Neuronal stem cell (in vitro differentiated cells): ENCODE data around the gene EHMT2.
A peak's percentile ranks its signal among the peaks of the same experiment; 100 is the strongest.

Experiments
- DNase-seq: peaks from one replicate; pipeline ENCODE4 v3.0.0-alpha.2; 2013; ENCODE audit warnings: low spot score
- H2AFZ ChIP-seq: one replicate; pipeline ENCODE4 v1.6.1; 2013; ENCODE audit warnings: mild to moderate bottlenecking, low read length, inconsistent platforms
- H2AK5ac ChIP-seq: 2 replicates; pipeline ENCODE4 v1.6.1; 2013; ENCODE audit warnings: low read depth, mild to moderate bottlenecking, inconsistent platforms, low read length, moderate library complexity, mixed read lengths
- H2BK120ac ChIP-seq: 2 replicates; pipeline ENCODE4 v1.6.1; 2013; ENCODE audit warnings: low read depth, mild to moderate bottlenecking, inconsistent platforms, low read length, moderate library complexity, mixed read lengths
- H2BK12ac ChIP-seq: one replicate; pipeline ENCODE4 v1.6.1; 2013; ENCODE audit warnings: low read length, inconsistent platforms
- H2BK15ac ChIP-seq: 2 replicates; pipeline ENCODE4 v1.6.1; 2013; ENCODE audit warnings: mild to moderate bottlenecking, low read length, inconsistent platforms, mixed read lengths
- H2BK5ac ChIP-seq: one replicate; pipeline ENCODE4 v1.6.1; 2013; ENCODE audit warnings: inconsistent platforms, mild to moderate bottlenecking, low read length, moderate library complexity
- H3K14ac ChIP-seq: one replicate; pipeline ENCODE4 v1.6.1; 2013; ENCODE audit warnings: low read length, inconsistent platforms
- H3K18ac ChIP-seq: 2 replicates; pipeline ENCODE4 v1.6.1; 2013; ENCODE audit warnings: low read length, inconsistent platforms
- H3K23ac ChIP-seq: 2 replicates; pipeline ENCODE4 v1.6.1; 2013; ENCODE audit warnings: low read depth, mild to moderate bottlenecking, mixed read lengths, low read length, inconsistent platforms; ENCODE audit not compliant: poor library complexity
- H3K27ac ChIP-seq: replicated peaks from 3 replicates; pipeline ENCODE4 v1.5.1; 2013; ENCODE audit warnings: low read length, inconsistent platforms
- H3K27me3 ChIP-seq, 3 experiments: 2 replicates each; pipeline ENCODE4 v1.6.1; 2013; ENCODE audit warnings: low read length in 3 of 3, mild to moderate bottlenecking in 2 of 3, inconsistent platforms in 1 of 3, low read depth in 1 of 3, mixed read lengths in 1 of 3, moderate library complexity in 1 of 3; ENCODE audit not compliant: control insufficient read depth in 3 of 3, insufficient read depth in 3 of 3
- H3K36me3 ChIP-seq, 2 donors: replicated peaks in 1 of 2; 2 replicates each; pipeline ENCODE4 v1.6.1; 2013; ENCODE audit warnings: low read length in 2 of 2; ENCODE audit not compliant: control insufficient read depth in 2 of 2, insufficient read depth in 2 of 2
- H3K4ac ChIP-seq: 2 replicates; pipeline ENCODE4 v1.6.1; 2013; ENCODE audit warnings: inconsistent platforms, mild to moderate bottlenecking, low read length, moderate library complexity
- H3K4me1 ChIP-seq, 2 donors: 1 replicate in 1 of 2; 2 replicates in 1 of 2; pipeline ENCODE4 v1.6.1; 2013; ENCODE audit warnings: low read length in 2 of 2, low read depth in 1 of 2; ENCODE audit not compliant: control insufficient read depth in 2 of 2, insufficient read depth in 1 of 2
- H3K4me2 ChIP-seq: one replicate; pipeline ENCODE4 v1.6.1; 2013; ENCODE audit warnings: mild to moderate bottlenecking, low read length, inconsistent platforms; ENCODE audit not compliant: insufficient read depth, poor library complexity, severe bottlenecking
- H3K4me3 ChIP-seq, 2 donors: 2 replicates each; pipeline ENCODE4 v1.5.1; 2013; ENCODE audit warnings: low read length in 2 of 2, mild to moderate bottlenecking in 2 of 2, inconsistent platforms in 1 of 2, moderate library complexity in 1 of 2
- H3K79me1 ChIP-seq: one replicate; pipeline ENCODE4 v1.6.1; 2013; ENCODE audit warnings: low read depth, mild to moderate bottlenecking, inconsistent platforms, low read length, moderate library complexity
- H3K9ac ChIP-seq: one replicate; pipeline ENCODE4 v1.6.1; 2013; ENCODE audit warnings: mild to moderate bottlenecking, low read depth, low read length, inconsistent platforms; ENCODE audit not compliant: poor library complexity
- H3K9me3 ChIP-seq, 2 donors: replicated peaks in 1 of 2; 2 replicates each; pipeline versions ENCODE3 to v1.6.1; 2013; ENCODE audit warnings: low read length in 2 of 2, mild to moderate bottlenecking in 2 of 2, inconsistent platforms in 1 of 2, low read depth in 1 of 2, mixed read lengths in 1 of 2, moderate library complexity in 1 of 2; ENCODE audit not compliant: control insufficient read depth in 2 of 2, insufficient read depth in 1 of 2
- H4K8ac ChIP-seq: one replicate; pipeline ENCODE4 v1.6.1; 2013; ENCODE audit warnings: low read depth, mild to moderate bottlenecking, inconsistent platforms, low read length, moderate library complexity
- H4K91ac ChIP-seq: one replicate; pipeline ENCODE4 v1.6.1; 2013; ENCODE audit warnings: low read length, low read depth, mild to moderate bottlenecking, inconsistent platforms; ENCODE audit not compliant: poor library complexity
- WGBS, 2 donors: extraction: QIAGEN DNeasy Blood & Tissue Kit; methylation state at CpG; one replicate each; pipeline ENCODE4 v1.1.7; 2013; ENCODE audit warnings: missing lambda C conversion rate in 2 of 2, mixed read lengths in 1 of 2; ENCODE audit not compliant: insufficient read length in 2 of 2, insufficient replicate concordance in 1 of 2; ENCODE audit errors: extremely low coverage in 2 of 2; 5-methylcytosine and 5-hydroxymethylcytosine counted together

Gene EHMT2

DNA sequence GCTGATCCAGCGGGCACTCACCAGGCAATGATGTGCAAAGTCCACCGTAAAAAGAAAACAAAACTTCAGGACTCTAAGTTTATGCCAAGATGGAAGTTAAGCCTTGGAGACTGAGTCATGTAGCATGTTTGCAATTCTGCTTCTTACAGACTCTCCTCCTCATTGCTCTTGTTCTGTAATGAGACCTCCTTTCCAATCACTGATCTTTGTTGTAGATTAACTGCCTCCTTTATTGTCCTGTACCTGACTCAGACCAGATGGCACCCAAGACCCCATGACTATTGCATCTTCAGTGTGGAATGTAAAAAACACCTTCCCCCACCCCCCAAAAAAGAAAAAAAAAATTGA, 46.0 kb downstream of the EHMT2 start:
- H3K79me1 ChIP-seq, result no peaks in the 10 kb centered on the region
- H3K4ac ChIP-seq, result no peak overlapping the region
- no peak overlapping the region for H2BK12ac ChIP-seq
- no peak overlapping the region for H4K91ac ChIP-seq
- H3K23ac ChIP-seq, result no peak overlapping the region
- no peak overlapping the region for H2BK15ac ChIP-seq
- H2BK5ac ChIP-seq, result no peak overlapping the region
- no peaks in the 10 kb centered on the region for H3K4me1 ChIP-seq
- no peak overlapping the region for H3K18ac ChIP-seq
- peak overlapping the region; percentile 5 for H2AFZ ChIP-seq
- no peak overlapping the region for H3K4me3 ChIP-seq
- no peaks in the 10 kb centered on the region for H3K27me3 ChIP-seq
- no CpG with 5 or more reads among the region's 2 CpGs for WGBS, 2 donors
- H3K14ac ChIP-seq, result no peak overlapping the region
- no peak overlapping the region for H4K8ac ChIP-seq
- H3K4me2 ChIP-seq, result no peak overlapping the region
- no peak overlapping the region for H3K27ac ChIP-seq
- no peaks in the 10 kb centered on the region for H3K36me3 ChIP-seq
- no peak overlapping the region for H3K9ac ChIP-seq
- H2AK5ac ChIP-seq, result no peak overlapping the region
- peaks cover 0 to 2% of the 10 kb centered on the region in 2 donors for H3K9me3 ChIP-seq
- H2BK120ac ChIP-seq, result no peak overlapping the region
- DNase-seq, result no peak

- no peaks in the 10 kb centered on the region for H3K27me3 ChIP-seq
- H3K14ac ChIP-seq, result no peak overlapping the region
- H3K36me3 ChIP-seq, result no peaks in the 10 kb centered on the region
- no peak overlapping the region for H2BK15ac ChIP-seq
- H3K9me3 ChIP-seq, result peaks cover 0 to 2% of the 10 kb centered on the region in 2 donors
- no peak overlapping the region for H3K4me3 ChIP-seq
- H3K4me2 ChIP-seq, result no peak overlapping the region
- no peaks in the 10 kb centered on the region for H3K4me1 ChIP-seq
- no peak for DNase-seq
- no CpG with 5 or more reads among the region's 2 CpGs for WGBS, 2 donors
- H3K23ac ChIP-seq, result no peak overlapping the region
- H3K4ac ChIP-seq, result no peak overlapping the region
- H2AK5ac ChIP-seq, result no peak overlapping the region
- H4K91ac ChIP-seq, result no peak overlapping the region
- H2AFZ ChIP-seq, result no peak overlapping the region
- H3K18ac ChIP-seq, result no peak overlapping the region
- no peaks in the 10 kb centered on the region for H3K79me1 ChIP-seq
- no peak overlapping the region for H3K9ac ChIP-seq
- no peak overlapping the region for H2BK12ac ChIP-seq
- H2BK5ac ChIP-seq, result no peak overlapping the region
- H3K27ac ChIP-seq, result no peak overlapping the region
- H2BK120ac ChIP-seq, result no peak overlapping the region
- no peak overlapping the region for H4K8ac ChIP-seq
These were observed 46.6 kb downstream of the EHMT2 start for GRCh38 chr6:31850765-31851484.

- Histone ChIP-seq H2BK120ac (no peak overlapping the region), H2AK5ac (no peak overlapping the region), H4K8ac (no peak overlapping the region), H3K18ac (no peak overlapping the region), H3K36me3 (peaks cover 0 to 4% of the 10 kb centered on the region in 2 donors), H2AFZ (no peak overlapping the region), H3K27ac (no peak overlapping the region), H2BK15ac (no peak overlapping the region), H3K4me2 (no peak overlapping the region), H3K4me3 (no peak overlapping the region), H3K79me1 (no peaks in the 10 kb centered on the region), H2BK12ac (no peak overlapping the region), H3K14ac (no peak overlapping the region), H3K23ac (no peak overlapping the region), H4K91ac (no peak overlapping the region), H3K27me3 (no peaks in the 10 kb centered on the region), H3K4ac (no peak overlapping the region), H3K9ac (no peak overlapping the region), H3K9me3 (no peaks in the 10 kb centered on the region), H3K4me1 (no peaks in the 10 kb centered on the region), H2BK5ac (no peak overlapping the region)
- DNase-seq, result no peak
- WGBS, 2 donors, result no CpG with 5 or more reads among the region's 2 CpGs
These were observed 50.1 kb downstream of the EHMT2 start for GRCh38 chr6:31847276-31847978.

GRCh38 chr6:31844507-31844906, 53.0 kb downstream of the EHMT2 start:
- no peak overlapping the region for H3K4ac ChIP-seq
- no peak overlapping the region for H2AFZ ChIP-seq
- no peak overlapping the region for H3K14ac ChIP-seq
- H3K27me3 ChIP-seq, result no peaks in the 10 kb centered on the region
- no peak overlapping the region for H2BK15ac ChIP-seq
- no peak overlapping the region for H3K4me3 ChIP-seq
- no peak overlapping the region for H2AK5ac ChIP-seq
- no peaks in the 10 kb centered on the region for H3K4me1 ChIP-seq
- no peaks in the 10 kb centered on the region for H3K9me3 ChIP-seq
- no peak overlapping the region for H4K91ac ChIP-seq
- H4K8ac ChIP-seq, result no peak overlapping the region
- peaks cover 16 to 18% of the 10 kb centered on the region in 2 donors for H3K36me3 ChIP-seq
- no peak overlapping the region for H3K4me2 ChIP-seq
- H2BK5ac ChIP-seq, result no peak overlapping the region
- no peak for DNase-seq
- H3K27ac ChIP-seq, result no peak overlapping the region
- no CpG with 5 or more reads among the region's 3 CpGs for WGBS, 2 donors
- H3K23ac ChIP-seq, result no peak overlapping the region
- H3K79me1 ChIP-seq, result no peaks in the 10 kb centered on the region
- no peak overlapping the region for H3K18ac ChIP-seq
- no peak overlapping the region for H3K9ac ChIP-seq
- H2BK12ac ChIP-seq, result no peak overlapping the region
- no peak overlapping the region for H2BK120ac ChIP-seq
